HL-60 (cell line): ENCODE results near the gene CERS6.

Experiments
- GABPA ChIP-seq: IDR thresholded peaks from 2 replicates; pipeline ENCODE4 v1.6.1; 2012; ENCODE audit warnings: low read depth
- POLR2AphosphoS5 ChIP-seq: IDR thresholded peaks from 2 replicates; pipeline ENCODE4 v1.6.1; 2012; ENCODE audit warnings: low read depth
- SPI1 ChIP-seq: IDR thresholded peaks from 2 replicates; pipeline ENCODE4 v1.6.1; 2012; ENCODE audit warnings: low read depth, mild to moderate bottlenecking, borderline replicate concordance
- TF ChIP-seq, protein P1 (sequence below): IDR thresholded peaks from one replicate; pipeline ENCODE4 v1.5.1; 2011; ENCODE audit warnings: low read length, control low read depth, inconsistent platforms; ENCODE audit not compliant: insufficient read depth
- TF ChIP-seq, protein P2 (sequence below): IDR thresholded peaks from 2 replicates; pipeline ENCODE4 v1.6.1; 2012; ENCODE audit warnings: low read depth; ENCODE audit not compliant: insufficient replicate concordance

DNA sequence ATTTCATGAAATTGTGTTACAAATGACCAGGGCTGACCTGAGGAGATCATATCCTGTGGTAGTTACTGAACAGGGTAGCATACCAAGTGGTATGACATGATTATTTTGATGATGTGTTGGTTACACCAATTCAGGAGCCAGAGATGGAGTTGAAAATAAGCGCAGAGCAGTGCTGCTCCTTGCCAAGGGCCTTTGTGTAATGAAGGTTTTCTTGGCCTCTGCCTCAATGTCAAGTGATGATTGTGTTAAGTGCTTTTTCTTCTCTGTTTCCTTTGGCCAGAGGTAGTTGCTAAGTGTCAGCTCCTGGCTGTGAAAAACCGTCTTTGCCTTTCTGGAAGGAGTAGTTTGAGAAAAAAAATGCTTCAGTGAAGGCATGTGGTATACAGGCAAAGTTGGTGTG, 131.2 kb downstream of the CERS6 start:
- TF ChIP-seq, protein P1, sequence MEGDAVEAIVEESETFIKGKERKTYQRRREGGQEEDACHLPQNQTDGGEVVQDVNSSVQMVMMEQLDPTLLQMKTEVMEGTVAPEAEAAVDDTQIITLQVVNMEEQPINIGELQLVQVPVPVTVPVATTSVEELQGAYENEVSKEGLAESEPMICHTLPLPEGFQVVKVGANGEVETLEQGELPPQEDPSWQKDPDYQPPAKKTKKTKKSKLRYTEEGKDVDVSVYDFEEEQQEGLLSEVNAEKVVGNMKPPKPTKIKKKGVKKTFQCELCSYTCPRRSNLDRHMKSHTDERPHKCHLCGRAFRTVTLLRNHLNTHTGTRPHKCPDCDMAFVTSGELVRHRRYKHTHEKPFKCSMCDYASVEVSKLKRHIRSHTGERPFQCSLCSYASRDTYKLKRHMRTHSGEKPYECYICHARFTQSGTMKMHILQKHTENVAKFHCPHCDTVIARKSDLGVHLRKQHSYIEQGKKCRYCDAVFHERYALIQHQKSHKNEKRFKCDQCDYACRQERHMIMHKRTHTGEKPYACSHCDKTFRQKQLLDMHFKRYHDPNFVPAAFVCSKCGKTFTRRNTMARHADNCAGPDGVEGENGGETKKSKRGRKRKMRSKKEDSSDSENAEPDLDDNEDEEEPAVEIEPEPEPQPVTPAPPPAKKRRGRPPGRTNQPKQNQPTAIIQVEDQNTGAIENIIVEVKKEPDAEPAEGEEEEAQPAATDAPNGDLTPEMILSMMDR, result no peak
- no peak for TF ChIP-seq POLR2AphosphoS5
- TF ChIP-seq, protein P2, sequence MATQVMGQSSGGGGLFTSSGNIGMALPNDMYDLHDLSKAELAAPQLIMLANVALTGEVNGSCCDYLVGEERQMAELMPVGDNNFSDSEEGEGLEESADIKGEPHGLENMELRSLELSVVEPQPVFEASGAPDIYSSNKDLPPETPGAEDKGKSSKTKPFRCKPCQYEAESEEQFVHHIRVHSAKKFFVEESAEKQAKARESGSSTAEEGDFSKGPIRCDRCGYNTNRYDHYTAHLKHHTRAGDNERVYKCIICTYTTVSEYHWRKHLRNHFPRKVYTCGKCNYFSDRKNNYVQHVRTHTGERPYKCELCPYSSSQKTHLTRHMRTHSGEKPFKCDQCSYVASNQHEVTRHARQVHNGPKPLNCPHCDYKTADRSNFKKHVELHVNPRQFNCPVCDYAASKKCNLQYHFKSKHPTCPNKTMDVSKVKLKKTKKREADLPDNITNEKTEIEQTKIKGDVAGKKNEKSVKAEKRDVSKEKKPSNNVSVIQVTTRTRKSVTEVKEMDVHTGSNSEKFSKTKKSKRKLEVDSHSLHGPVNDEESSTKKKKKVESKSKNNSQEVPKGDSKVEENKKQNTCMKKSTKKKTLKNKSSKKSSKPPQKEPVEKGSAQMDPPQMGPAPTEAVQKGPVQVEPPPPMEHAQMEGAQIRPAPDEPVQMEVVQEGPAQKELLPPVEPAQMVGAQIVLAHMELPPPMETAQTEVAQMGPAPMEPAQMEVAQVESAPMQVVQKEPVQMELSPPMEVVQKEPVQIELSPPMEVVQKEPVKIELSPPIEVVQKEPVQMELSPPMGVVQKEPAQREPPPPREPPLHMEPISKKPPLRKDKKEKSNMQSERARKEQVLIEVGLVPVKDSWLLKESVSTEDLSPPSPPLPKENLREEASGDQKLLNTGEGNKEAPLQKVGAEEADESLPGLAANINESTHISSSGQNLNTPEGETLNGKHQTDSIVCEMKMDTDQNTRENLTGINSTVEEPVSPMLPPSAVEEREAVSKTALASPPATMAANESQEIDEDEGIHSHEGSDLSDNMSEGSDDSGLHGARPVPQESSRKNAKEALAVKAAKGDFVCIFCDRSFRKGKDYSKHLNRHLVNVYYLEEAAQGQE, result no peak
- no peak for TF ChIP-seq GABPA
- TF ChIP-seq SPI1, result no peak
